Measurements from ENCODE around the gene EFTUD2. TPM values are rescaled to one million over a fixed set of nuclear protein-coding genes. Genes with fewer than 3 reads are reported as not detected.

The EFTUD2 gene
- total RNA-seq, 6 experiments from 2014 or later: 117 to 129 (median 122) TPM

DNA sequence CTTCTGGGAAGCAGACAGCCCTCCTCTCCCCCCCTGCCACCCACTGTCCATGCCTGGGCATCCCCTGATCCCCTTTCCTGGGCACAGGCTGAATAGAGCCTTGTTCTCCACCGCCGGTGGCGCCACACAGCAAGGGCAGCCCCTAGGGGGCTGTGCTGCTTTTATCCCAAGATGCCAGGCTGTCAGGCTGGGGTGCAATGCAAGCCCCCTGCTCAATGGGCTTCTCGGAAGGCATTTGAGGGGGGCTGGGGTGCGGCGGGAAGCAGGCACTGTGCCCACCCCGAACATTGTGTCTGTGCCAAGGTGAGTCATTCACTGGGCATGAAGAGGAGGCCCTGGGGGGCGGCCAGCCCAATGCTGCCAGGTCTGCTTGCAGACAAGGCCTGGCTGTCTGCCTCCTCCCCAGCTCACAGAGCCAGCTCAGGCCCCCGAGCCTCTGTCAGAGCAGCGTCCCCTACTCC is 17.6 kb upstream of the EFTUD2 start:
- H3K27me3 Mint-ChIP-seq (ENCODE audit: insufficient read depth): peaks cover 3% of the 10 kb centered on the region
- H3K4me3 Mint-ChIP-seq: no peak overlapping the region
- H3K27ac Mint-ChIP-seq: no peak overlapping the region
- DNase-seq: no peak
- H3K4me1 Mint-ChIP-seq (ENCODE audit: low read depth): peaks cover 6% of the 10 kb centered on the region; the same call in 1 of the 2 replicates
- no peaks in the 10 kb centered on the region for H3K36me3 Mint-ChIP-seq (ENCODE audit: low read depth)
- TF ChIP-seq, protein P1, sequence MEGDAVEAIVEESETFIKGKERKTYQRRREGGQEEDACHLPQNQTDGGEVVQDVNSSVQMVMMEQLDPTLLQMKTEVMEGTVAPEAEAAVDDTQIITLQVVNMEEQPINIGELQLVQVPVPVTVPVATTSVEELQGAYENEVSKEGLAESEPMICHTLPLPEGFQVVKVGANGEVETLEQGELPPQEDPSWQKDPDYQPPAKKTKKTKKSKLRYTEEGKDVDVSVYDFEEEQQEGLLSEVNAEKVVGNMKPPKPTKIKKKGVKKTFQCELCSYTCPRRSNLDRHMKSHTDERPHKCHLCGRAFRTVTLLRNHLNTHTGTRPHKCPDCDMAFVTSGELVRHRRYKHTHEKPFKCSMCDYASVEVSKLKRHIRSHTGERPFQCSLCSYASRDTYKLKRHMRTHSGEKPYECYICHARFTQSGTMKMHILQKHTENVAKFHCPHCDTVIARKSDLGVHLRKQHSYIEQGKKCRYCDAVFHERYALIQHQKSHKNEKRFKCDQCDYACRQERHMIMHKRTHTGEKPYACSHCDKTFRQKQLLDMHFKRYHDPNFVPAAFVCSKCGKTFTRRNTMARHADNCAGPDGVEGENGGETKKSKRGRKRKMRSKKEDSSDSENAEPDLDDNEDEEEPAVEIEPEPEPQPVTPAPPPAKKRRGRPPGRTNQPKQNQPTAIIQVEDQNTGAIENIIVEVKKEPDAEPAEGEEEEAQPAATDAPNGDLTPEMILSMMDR (IDR thresholded peaks at IDR 0.05): no peak
- no peaks in the 10 kb centered on the region for H3K9me3 Mint-ChIP-seq

DNA sequence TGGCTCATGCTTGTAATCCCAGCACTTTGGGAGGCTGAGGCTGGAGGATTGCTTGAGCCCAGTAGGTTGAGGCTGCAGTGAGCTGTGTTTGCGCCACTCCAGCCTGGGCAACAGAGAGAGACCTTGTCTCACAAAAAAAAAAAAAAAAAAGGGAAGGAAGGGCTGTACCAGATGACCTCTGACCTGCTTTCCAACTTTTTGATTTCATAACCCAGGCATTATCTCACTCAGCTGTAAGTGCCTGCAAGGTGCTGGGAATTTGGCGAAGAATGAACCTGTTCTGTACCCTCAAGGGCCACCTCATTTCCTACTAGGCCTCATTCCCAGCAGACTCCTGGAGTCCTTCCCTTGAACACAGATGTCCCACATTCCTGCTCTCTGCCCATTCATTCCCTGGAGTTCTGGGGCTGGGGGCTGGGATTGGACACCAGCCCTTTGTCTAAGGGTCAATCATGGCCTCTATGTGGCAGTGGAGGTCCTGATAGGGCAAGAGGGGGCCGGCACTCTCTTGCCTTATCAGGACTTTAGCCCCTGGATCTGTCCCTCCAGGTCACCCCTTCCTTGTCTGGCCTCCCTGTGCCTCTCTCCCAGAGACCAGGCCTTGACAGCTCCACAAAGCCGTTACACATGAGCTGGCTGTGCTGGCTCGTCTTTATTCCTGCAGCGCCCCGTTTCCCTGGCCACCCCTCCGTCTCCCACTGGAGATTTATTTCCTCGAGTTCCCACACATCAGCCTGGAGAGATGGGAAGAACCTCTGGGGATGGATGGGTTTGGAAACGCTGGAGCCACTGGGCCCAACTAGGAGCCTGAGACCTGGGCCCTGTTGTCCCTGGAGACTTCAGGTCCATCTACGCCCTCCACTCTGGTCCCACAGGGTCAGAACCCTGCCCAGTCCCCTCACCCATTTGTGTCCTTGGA is 16.9 kb upstream of the EFTUD2 start:
- Mint-ChIP-seq H3K27me3 (ENCODE audit: insufficient read depth) (no peaks in the 10 kb centered on the region; the same call in 1 of the 2 replicates), H3K4me1 (ENCODE audit: low read depth) (no peaks in the 10 kb centered on the region; the same call in 1 of the 2 replicates), H3K9me3 (no peaks in the 10 kb centered on the region), H3K36me3 (ENCODE audit: low read depth) (no peaks in the 10 kb centered on the region), H3K4me3 (no peak overlapping the region), H3K27ac (no peak overlapping the region)
- TF ChIP-seq, protein P1 (IDR thresholded peaks at IDR 0.05): no peak
- DNase-seq: no peak

DNA sequence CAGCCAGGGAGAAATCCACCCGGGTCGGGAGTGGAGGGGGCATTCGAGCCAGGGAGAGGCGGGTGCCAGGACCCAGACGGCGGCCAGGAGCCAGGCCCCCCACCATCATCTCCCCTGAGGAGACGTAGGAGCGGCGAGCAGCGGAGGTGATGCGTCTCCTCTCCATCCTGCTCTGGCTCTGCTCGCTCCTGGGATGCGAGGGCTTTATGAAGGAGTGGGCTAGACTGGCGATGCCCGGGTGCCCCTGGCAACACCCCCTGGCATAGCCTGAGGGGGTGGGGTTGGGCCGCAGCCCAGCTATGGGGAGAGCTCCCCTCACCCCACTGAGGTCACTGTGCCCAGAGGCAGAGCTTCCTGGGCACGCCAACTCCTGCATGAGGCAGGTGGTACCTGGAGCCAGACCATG is 16.1 kb upstream of the EFTUD2 start, which contains the start of gene GFAP:
Gene GFAP, minus strand, starts transcription at position 180 of the 406 bp plus-strand sequence. Its CDS starts 14 bp downstream, at position 166.
- H3K36me3 Mint-ChIP-seq (ENCODE audit: low read depth): no peaks in the 10 kb centered on the region
- no peak within 1 kb of the TSS for H3K27ac Mint-ChIP-seq
- H3K4me3 Mint-ChIP-seq: no peak within 1 kb of the TSS
- H3K9me3 Mint-ChIP-seq: no peaks in the 10 kb centered on the region
- peaks cover 8% of the 10 kb centered on the region for H3K4me1 Mint-ChIP-seq (ENCODE audit: low read depth)
- no peak for DNase-seq
- TF ChIP-seq, protein P1 (IDR thresholded peaks at IDR 0.05): no peak
- H3K27me3 Mint-ChIP-seq (ENCODE audit: insufficient read depth): no peaks in the 10 kb centered on the region; the same call in 1 of the 2 replicates

DNA sequence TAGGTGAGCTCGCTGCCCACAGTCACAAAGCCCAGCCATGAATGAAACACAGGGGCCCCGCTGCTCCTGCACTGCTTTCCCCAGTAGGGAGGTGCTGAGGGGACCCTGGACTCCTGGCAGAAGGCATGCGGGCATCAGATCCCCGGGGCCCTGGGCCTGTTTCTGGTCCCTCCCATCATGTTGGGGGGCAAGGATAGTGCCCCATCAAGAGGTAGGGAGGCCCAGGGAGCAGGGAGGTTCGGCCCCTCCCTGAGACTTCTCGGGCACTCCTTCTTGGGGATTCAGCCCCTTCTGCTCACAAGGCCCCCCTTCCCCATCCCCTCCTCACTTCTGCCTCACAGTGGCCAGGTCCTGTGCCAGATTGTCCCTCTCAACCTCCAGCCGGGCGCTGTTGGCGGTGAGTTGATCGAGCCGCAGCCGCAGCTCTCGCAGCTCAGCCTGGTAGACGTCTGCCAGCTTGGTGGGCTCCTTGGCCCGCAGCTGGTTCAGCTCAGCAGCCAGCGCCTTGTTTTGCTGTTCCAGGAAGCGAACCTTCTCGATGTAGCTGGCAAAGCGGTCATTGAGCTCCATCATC is 15.5 kb upstream of the EFTUD2 start:
- Mint-ChIP-seq H3K36me3 (ENCODE audit: low read depth) (no peaks in the 10 kb centered on the region), H3K27me3 (ENCODE audit: insufficient read depth) (no peaks in the 10 kb centered on the region; the same call in 1 of the 2 replicates), H3K9me3 (no peaks in the 10 kb centered on the region), H3K4me3 (no peak overlapping the region), H3K4me1 (ENCODE audit: low read depth) (peaks cover 13% of the 10 kb centered on the region), H3K27ac (no peak overlapping the region)
- no peak for DNase-seq
- TF ChIP-seq, protein P1 (IDR thresholded peaks at IDR 0.05): no peak

DNA sequence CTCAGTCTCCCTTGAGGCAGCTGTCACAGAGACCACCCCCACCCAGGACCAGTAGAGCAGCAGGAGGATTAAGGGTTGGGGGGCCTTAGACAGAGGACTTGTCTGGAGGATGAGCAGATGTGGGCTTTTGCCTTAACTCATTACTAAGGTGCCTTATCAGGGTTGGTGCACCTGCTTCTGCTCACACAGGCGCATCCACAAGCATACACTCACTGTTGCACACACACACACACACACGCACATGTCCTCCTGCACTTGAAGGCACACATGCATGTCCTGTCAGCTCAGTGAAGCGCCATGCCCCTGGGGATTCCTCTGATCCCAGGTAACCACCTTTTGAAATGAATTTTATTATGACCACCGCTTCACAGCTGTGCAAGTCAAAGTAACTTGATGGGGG is 14.9 kb upstream of the EFTUD2 start:
- Mint-ChIP-seq H3K36me3 (ENCODE audit: low read depth) (no peaks in the 10 kb centered on the region), H3K4me1 (ENCODE audit: low read depth) (peaks cover 20% of the 10 kb centered on the region), H3K4me3 (no peak overlapping the region), H3K27ac (no peak overlapping the region), H3K27me3 (ENCODE audit: insufficient read depth) (no peaks in the 10 kb centered on the region; the same call in 1 of the 2 replicates), H3K9me3 (no peaks in the 10 kb centered on the region)
- no peak for DNase-seq
- TF ChIP-seq, protein P1 (IDR thresholded peaks at IDR 0.05): no peak

Measured in HFFc6 (cell line).